ENCODE measurements around the gene PNPO.
"Not testable (repeated sequence)": the region's sequence is repeated elsewhere in the genome, so short reads cannot be mapped to it uniquely, and the experiment has no call there.

Gene PNPO

DNA sequence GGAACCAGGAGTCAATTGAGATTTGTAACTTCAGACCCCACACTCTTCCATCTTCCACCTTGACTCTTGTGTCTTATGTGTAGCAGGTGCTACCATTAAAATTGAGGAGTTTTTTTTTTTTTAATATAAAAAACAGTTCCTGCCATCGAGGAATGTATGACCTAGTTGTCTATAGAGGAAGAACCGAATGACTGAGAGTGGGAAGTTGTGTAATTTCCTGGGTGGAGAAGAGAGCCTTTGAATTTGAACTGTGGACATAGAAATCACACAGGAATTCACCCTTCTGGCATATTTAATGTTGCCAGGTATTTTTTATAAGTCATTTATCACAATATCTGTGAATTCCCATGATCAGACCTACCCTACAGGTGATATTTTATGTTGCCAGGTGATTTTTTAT is 23.4 kb upstream of the PNPO start:
- Histone ChIP-seq H3K27me3 (ENCODE audit: control insufficient read depth, insufficient read depth, low read length, poor library complexity, severe bottlenecking) (no peaks in the 10 kb centered on the region), H3K4me3 (ENCODE audit: insufficient read depth, low read depth, low read length) (no peak overlapping the region), H3K36me3 (ENCODE audit: control insufficient read depth, insufficient read depth, low read length) (peaks cover 3% of the 10 kb centered on the region), H3K9me3 (ENCODE audit: control insufficient read depth, low read length) (no peaks in the 10 kb centered on the region), H3K27ac (ENCODE audit: insufficient read depth, low read depth, low read length, poor library complexity, severe bottlenecking) (no peak overlapping the region), H3K4me1 (ENCODE audit: control insufficient read depth, insufficient read depth, low read length) (no peaks in the 10 kb centered on the region)
- WGBS, 2 experiments = 97 to 98% methylated on average over 2 of the region's 2 CpGs

DNA sequence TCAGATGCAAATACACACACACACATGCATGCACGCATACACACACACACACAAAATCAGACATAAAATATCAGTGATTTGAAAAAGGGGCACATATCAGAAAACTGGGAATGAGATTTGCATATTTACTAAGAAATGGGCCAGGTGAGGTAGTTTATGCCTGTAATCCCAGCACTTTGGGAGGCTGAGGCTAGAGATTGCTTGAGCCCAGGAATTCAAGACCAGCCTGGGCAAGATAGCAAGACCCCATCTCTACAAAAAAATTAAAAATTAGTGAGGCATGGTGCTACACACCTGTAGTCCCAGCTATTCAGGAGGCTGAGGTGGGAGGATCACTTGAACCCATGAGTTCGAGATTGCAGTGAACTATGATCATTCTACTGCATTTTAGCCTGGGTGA is 22.4 kb upstream of the PNPO start:
- WGBS, 2 experiments = 96 to 97% methylated on average over 2 of the region's 2 CpGs
- Histone ChIP-seq H3K4me1 (ENCODE audit: control insufficient read depth, insufficient read depth, low read length) (no peaks in the 10 kb centered on the region), H3K9me3 (ENCODE audit: control insufficient read depth, low read length) (no peaks in the 10 kb centered on the region), H3K4me3 (ENCODE audit: insufficient read depth, low read depth, low read length) (no peak overlapping the region), H3K27me3 (ENCODE audit: control insufficient read depth, insufficient read depth, low read length, poor library complexity, severe bottlenecking) (no peaks in the 10 kb centered on the region), H3K27ac (ENCODE audit: insufficient read depth, low read depth, low read length, poor library complexity, severe bottlenecking) (no peak overlapping the region), H3K36me3 (ENCODE audit: control insufficient read depth, insufficient read depth, low read length) (peaks cover 8% of the 10 kb centered on the region)

DNA sequence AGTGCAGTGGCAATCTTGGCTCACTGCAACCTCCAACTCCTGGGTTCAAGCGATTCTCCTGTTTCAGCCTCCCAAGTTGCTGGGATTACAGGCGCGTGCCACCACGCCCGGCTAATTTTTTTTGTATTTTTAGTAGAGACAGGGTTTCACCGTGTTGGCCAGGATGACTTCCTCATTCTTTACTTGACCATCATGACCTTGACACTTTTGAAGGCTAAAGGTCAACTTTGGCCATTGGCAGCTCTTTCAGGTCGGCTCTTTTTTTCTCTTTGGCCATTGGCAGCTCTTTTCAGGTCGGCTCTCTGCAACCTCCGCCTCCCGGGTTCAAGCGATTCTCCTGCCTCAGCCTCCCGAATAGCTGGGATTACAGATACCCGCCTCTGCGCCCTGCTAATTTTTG is 21.5 kb upstream of the PNPO start:
- not testable (repeated sequence) for H3K9me3 ChIP-seq (ENCODE audit: control insufficient read depth, low read length); H3K27ac ChIP-seq (ENCODE audit: insufficient read depth, low read depth, low read length, poor library complexity, severe bottlenecking); H3K4me3 ChIP-seq (ENCODE audit: insufficient read depth, low read depth, low read length); H3K27me3 ChIP-seq (ENCODE audit: control insufficient read depth, insufficient read depth, low read length, poor library complexity, severe bottlenecking); H3K4me1 ChIP-seq (ENCODE audit: control insufficient read depth, insufficient read depth, low read length)
- peaks cover 15% of the 10 kb centered on the region for H3K36me3 ChIP-seq (ENCODE audit: control insufficient read depth, insufficient read depth, low read length)
- whole genome bisulfite sequencing, 2 experiments = 94 to 95% methylated on average over 14 of the region's 14 CpGs

DNA sequence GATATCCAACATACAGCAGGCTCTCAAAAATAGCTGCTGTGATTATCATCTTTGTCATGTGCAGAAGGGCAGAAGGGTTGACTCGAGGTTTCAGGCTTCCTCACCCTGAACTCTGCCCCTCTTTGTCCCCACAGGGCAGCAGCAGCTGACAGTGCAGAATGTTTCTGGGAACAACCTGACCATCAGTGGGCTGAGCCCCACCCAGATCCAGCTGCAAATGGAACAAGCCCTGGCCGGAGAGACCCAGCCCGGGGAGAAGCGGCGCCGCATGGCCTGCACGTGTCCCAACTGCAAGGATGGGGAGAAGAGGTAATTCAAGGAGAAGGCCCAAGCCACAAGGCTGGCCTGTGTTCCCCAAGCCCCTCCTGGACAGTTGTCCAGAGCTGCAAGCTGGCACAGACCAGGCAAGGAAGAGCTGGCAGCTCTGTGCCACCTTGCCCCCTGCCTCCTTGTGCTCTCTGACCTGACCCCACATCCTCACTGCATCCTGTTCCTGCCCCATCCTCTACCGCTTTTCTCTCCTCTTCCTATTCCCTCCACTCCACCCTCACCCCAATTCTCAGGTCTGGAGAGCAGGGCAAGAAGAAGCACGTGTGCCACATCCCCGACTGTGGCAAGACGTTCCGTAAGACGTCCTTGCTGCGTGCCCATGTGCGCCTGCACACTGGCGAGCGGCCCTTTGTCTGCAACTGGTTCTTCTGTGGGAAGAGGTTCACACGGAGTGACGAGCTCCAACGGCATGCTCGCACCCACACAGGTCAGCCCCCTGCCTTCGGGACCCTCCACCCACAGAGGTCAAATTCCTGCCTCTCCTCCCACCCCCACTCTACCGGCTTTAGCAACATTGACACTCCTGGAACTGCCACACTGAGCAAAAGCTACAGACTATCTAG is 16.3 kb upstream of the PNPO start:
- Histone ChIP-seq H3K9me3 (ENCODE audit: control insufficient read depth, low read length) (no peaks in the 10 kb centered on the region), H3K27me3 (ENCODE audit: control insufficient read depth, insufficient read depth, low read length, poor library complexity, severe bottlenecking) (no peaks in the 10 kb centered on the region), H3K4me1 (ENCODE audit: control insufficient read depth, insufficient read depth, low read length) (no peaks in the 10 kb centered on the region), H3K4me3 (ENCODE audit: insufficient read depth, low read depth, low read length) (no peak overlapping the region), H3K27ac (ENCODE audit: insufficient read depth, low read depth, low read length, poor library complexity, severe bottlenecking) (peak overlapping the region; percentile 6), H3K36me3 (ENCODE audit: control insufficient read depth, insufficient read depth, low read length) (peaks cover 39% of the 10 kb centered on the region)
- WGBS, 2 experiments = 92 to 95% methylated on average over 23 of the region's 23 CpGs

DNA sequence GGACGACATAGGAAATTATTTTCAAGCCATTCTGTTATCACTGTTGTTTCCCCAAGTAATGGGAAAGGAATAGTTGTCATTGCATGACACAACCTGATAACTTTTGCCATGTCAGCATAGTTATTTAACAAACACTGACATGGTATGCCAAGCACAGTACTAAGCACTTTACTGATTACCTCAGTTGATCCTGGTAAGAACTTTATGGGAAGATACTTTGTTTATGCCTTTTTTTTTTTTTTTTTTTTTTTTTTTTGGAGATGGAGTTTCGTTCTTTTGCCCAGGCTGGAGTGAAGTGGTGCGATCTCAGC is 15.7 kb upstream of the PNPO start:
- no peak overlapping the region for H3K4me3 ChIP-seq (ENCODE audit: insufficient read depth, low read depth, low read length)
- no peaks in the 10 kb centered on the region for H3K4me1 ChIP-seq (ENCODE audit: control insufficient read depth, insufficient read depth, low read length)
- no peaks in the 10 kb centered on the region for H3K9me3 ChIP-seq (ENCODE audit: control insufficient read depth, low read length)
- H3K36me3 ChIP-seq (ENCODE audit: control insufficient read depth, insufficient read depth, low read length) = peaks cover 39% of the 10 kb centered on the region
- no peak overlapping the region for H3K27ac ChIP-seq (ENCODE audit: insufficient read depth, low read depth, low read length, poor library complexity, severe bottlenecking)
- WGBS, 2 experiments = 78 to 88% methylated on average over 2 to 3 of the region's 3 CpGs
- H3K27me3 ChIP-seq (ENCODE audit: control insufficient read depth, insufficient read depth, low read length, poor library complexity, severe bottlenecking) = no peaks in the 10 kb centered on the region

DNA sequence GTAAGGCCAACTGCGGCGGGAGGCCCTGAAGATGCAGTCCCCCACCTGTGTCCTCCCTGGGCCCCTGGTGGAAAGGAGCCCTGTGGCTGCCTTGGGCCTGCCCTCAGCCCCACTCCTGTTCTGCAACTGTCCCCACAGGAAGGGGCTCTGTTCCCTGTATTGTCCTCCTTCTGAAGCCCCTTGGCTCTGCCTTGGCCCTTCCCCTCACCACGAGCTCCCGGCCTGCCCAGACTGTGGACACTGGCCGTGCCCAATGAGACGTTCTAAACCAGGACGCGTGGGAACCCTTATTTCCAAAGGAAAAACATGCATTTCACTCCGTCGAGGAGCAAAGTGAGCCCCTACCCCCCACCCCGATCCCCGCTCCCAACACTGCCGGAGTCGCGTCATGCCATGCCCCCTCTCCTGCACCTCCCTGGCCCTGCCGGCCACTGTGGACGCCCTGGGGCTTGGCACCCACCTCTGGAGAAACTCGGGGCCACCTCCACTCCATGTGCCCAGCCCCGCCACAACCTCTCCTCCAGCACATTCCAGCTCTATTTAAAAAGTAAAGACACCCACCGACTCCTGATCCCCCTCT is 13.5 kb upstream of the PNPO start:
- H3K4me3 ChIP-seq (ENCODE audit: insufficient read depth, low read depth, low read length) = no peak overlapping the region
- H3K27me3 ChIP-seq (ENCODE audit: control insufficient read depth, insufficient read depth, low read length, poor library complexity, severe bottlenecking) = no peaks in the 10 kb centered on the region
- WGBS, 2 experiments = 94% methylated on average over 20 of the region's 20 CpGs
- peaks cover 37% of the 10 kb centered on the region for H3K36me3 ChIP-seq (ENCODE audit: control insufficient read depth, insufficient read depth, low read length)
- no peaks in the 10 kb centered on the region for H3K9me3 ChIP-seq (ENCODE audit: control insufficient read depth, low read length)
- no peak overlapping the region for H3K27ac ChIP-seq (ENCODE audit: insufficient read depth, low read depth, low read length, poor library complexity, severe bottlenecking)
- no peaks in the 10 kb centered on the region for H3K4me1 ChIP-seq (ENCODE audit: control insufficient read depth, insufficient read depth, low read length)

DNA sequence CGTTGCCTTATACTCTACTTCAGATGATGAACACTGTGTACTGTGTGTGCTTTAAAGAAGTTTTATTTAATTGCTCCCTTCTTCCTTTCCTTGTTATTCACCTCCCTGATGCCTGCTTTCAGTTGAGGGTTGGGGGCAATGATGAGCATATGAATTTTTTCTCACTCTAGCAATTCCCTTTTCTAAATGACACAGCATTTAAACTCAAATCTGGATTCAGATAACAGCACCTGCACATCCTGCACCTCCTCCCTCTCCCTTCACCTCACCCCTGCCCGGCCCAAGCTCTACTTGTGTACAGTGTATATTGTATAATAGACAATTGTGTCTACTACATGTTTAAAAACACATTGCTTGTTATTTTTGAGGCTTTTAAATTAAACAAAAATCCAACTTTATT is 13.0 kb upstream of the PNPO start:
- Histone ChIP-seq H3K4me1 (ENCODE audit: control insufficient read depth, insufficient read depth, low read length) (no peaks in the 10 kb centered on the region), H3K9me3 (ENCODE audit: control insufficient read depth, low read length) (no peaks in the 10 kb centered on the region), H3K27ac (ENCODE audit: insufficient read depth, low read depth, low read length, poor library complexity, severe bottlenecking) (no peak overlapping the region), H3K36me3 (ENCODE audit: control insufficient read depth, insufficient read depth, low read length) (peaks cover 34% of the 10 kb centered on the region), H3K27me3 (ENCODE audit: control insufficient read depth, insufficient read depth, low read length, poor library complexity, severe bottlenecking) (no peaks in the 10 kb centered on the region), H3K4me3 (ENCODE audit: insufficient read depth, low read depth, low read length) (no peak overlapping the region)
- 91% methylated on average over 1 of the region's 2 CpGs; no CpG with 5 or more reads in 1 of the 2 experiments for WGBS, 2 experiments

DNA sequence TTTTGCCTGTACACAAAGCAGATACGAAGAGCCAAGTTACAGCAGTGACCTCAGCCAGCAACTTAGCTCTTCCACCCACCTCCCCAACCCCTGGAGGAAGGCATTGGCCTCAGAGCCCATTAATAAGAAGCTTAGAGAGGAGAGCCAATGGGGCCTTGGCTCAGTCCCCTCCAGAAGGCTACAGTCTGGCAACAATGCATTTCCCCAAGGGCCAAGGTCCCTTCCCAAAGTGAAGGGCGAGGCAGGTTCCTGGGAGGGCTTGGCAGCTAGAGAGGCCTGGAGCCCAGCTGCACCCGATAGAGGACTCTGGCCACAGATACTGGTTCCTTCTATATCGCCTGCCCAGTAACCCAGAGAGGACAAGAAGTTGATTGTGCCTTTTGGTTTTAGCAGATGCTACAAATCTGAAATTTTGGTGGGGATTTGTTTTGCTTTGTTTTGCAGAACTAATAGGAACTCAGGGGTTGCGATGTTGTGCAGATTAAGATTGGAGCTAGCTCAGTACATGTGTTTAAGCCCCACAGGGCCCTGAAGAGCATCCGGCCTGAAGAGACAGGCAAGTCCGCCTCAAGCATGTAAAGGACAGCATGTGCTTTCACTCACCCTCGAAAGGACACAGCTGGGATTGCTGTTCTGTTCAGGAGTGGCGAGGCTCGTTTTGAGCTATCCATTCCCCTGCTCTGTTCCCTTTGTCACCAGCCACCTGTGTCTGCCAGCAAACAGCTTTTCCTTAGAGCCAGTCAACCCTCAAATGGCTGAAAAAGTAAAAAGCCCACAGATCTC is 12.0 kb upstream of the PNPO start:
- Histone ChIP-seq H3K27ac (ENCODE audit: insufficient read depth, low read depth, low read length, poor library complexity, severe bottlenecking) (no peak overlapping the region), H3K4me1 (ENCODE audit: control insufficient read depth, insufficient read depth, low read length) (no peaks in the 10 kb centered on the region), H3K4me3 (ENCODE audit: insufficient read depth, low read depth, low read length) (no peak overlapping the region), H3K9me3 (ENCODE audit: control insufficient read depth, low read length) (no peaks in the 10 kb centered on the region), H3K27me3 (ENCODE audit: control insufficient read depth, insufficient read depth, low read length, poor library complexity, severe bottlenecking) (no peaks in the 10 kb centered on the region), H3K36me3 (ENCODE audit: control insufficient read depth, insufficient read depth, low read length) (peaks cover 28% of the 10 kb centered on the region)
- 85 to 86% methylated on average over 10 of the region's 10 CpGs for WGBS, 2 experiments

DNA sequence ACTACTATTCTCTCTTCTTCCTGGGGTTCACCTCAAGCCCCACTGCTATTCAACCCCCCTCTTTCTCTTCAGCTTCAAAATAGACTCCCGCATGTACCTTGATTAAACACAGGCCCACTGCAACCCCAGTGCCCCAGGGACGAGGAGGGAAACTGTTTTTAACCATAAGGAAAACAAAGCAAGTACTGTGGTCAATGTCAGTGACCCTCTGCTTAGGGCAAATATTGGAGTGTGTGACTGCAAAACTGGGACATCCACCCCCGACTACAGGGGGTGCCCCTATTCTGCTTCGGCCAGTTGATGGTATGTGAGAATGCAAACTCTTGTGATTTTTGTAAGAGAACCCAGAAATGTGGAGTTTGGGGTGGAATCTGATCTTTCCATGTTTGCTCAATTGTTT is 9.5 kb upstream of the PNPO start:
- Histone ChIP-seq H3K4me3 (ENCODE audit: insufficient read depth, low read depth, low read length) (no peak overlapping the region), H3K9me3 (ENCODE audit: control insufficient read depth, low read length) (no peaks in the 10 kb centered on the region), H3K36me3 (ENCODE audit: control insufficient read depth, insufficient read depth, low read length) (peaks cover 12% of the 10 kb centered on the region), H3K27ac (ENCODE audit: insufficient read depth, low read depth, low read length, poor library complexity, severe bottlenecking) (no peak overlapping the region), H3K4me1 (ENCODE audit: control insufficient read depth, insufficient read depth, low read length) (no peaks in the 10 kb centered on the region), H3K27me3 (ENCODE audit: control insufficient read depth, insufficient read depth, low read length, poor library complexity, severe bottlenecking) (no peaks in the 10 kb centered on the region)
- 95 to 96% methylated on average over 4 of the region's 4 CpGs for WGBS, 2 experiments

DNA sequence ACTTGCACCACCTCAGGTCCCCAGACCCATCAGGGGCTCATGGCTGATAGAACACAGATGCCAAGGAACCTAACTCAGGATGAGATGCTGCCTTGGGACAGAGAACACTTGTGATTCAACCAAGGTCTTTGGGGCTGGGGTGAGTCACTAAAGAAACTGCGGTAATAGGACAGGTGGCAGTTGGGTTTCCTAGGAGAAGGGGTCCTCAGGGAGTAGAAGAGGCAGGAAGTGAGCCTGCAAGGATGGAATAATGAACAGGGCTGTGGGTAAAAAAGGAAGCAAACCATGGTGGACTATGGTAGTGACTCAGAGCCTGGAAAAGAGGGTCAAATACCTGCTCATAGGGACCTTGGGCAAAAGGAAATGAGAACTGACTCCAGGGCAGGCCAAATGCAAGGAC is 6.5 kb upstream of the PNPO start:
- H3K4me1 ChIP-seq (ENCODE audit: control insufficient read depth, insufficient read depth, low read length) = no peaks in the 10 kb centered on the region
- no peaks in the 10 kb centered on the region for H3K27me3 ChIP-seq (ENCODE audit: control insufficient read depth, insufficient read depth, low read length, poor library complexity, severe bottlenecking)
- WGBS, 2 experiments = 93 to 95% methylated on average over 1 of the region's 1 CpG
- H3K9me3 ChIP-seq (ENCODE audit: control insufficient read depth, low read length) = no peaks in the 10 kb centered on the region
- no peak overlapping the region for H3K27ac ChIP-seq (ENCODE audit: insufficient read depth, low read depth, low read length, poor library complexity, severe bottlenecking)
- no peak overlapping the region for H3K4me3 ChIP-seq (ENCODE audit: insufficient read depth, low read depth, low read length)
- no peaks in the 10 kb centered on the region for H3K36me3 ChIP-seq (ENCODE audit: control insufficient read depth, insufficient read depth, low read length)

All from ectodermal cell (in vitro differentiated cells).